HepG2 (cell line): ENCODE measurements around the gene ZNF865. TPM values are rescaled to one million over a fixed set of nuclear protein-coding genes. Genes with fewer than 3 reads are reported as not detected.

Experiments used
- ATAC-seq: fragments of 200-7000 bp; cut with Tn5 transposase; 3 replicates; pipeline ENCODE4 v1.9.1; 2020; ENCODE audit warnings: mild to moderate bottlenecking, moderate library complexity
- BruUV-seq: library from RNA; stranded (reverse); fragments of 400-500 nt; replicated peaks from 2 replicates; lab custom pipeline; 2021; lab: Mats Ljungman, UMichigan
- CTCF ChIA-PET: fragments of 300-600 bp; formaldehyde crosslinking; extraction: SDS; loops from one replicate; lab custom pipeline; 2021; ENCODE audit warnings: low total read pairs, inconsistent platforms, low intra/inter-chr PET ratio; lab: Yijun Ruan, JAX
- POLR2A ChIA-PET: fragments of 350-600 bp; sonication (Branson Sonifier 250); formaldehyde crosslinking; loops from one replicate; lab custom pipeline; 2020; ENCODE audit warnings: antibody characterized with exemption, inconsistent platforms; lab: Yijun Ruan, JAX
- DNase-seq: peaks from one replicate; pipeline ENCODE4 v3.0.0-alpha.2; 2015; ENCODE audit warnings: low spot score
- FAIRE-seq: peaks from 3 replicates; lab custom pipeline; 2011; peaks lifted over from hg19 to GRCh38; lab: Jason Lieb, UNC
- H2AFZ ChIP-seq: one replicate; pipeline ENCODE4 v1.6.1; 2011; ENCODE audit warnings: low read length, inconsistent platforms
- H3K27ac ChIP-seq: fragments of 300-600 bp; 3 replicates; pipeline ENCODE4 v1.8.0; 2011; ENCODE audit warnings: mixed run types, mild to moderate bottlenecking, mixed read lengths, low read length, inconsistent platforms; ENCODE audit not compliant: insufficient read depth; ENCODE audit errors: extremely low read length
- H3K27me3 ChIP-seq, 2 experiments: fragments of 200-600 bp in 1 of 2; 2 replicates in 1 of 2; 3 replicates in 1 of 2; pipeline versions ENCODE4 v1.6.0 to v1.8.0; 2011; ENCODE audit warnings: low read length in 2 of 2, mild to moderate bottlenecking in 2 of 2, moderate library complexity in 2 of 2, inconsistent platforms in 1 of 2; ENCODE audit not compliant: insufficient read depth in 2 of 2, control insufficient read depth in 1 of 2
- H3K36me3 ChIP-seq, 2 experiments: fragments of 200-600 bp in 1 of 2; replicated peaks in 1 of 2; 2 replicates in 1 of 2; 3 replicates in 1 of 2; pipeline versions ENCODE4 v1.5.1 to v1.8.0; 2011; ENCODE audit warnings: low read length in 2 of 2, inconsistent platforms in 1 of 2; ENCODE audit not compliant: insufficient read depth in 2 of 2, control insufficient read depth in 1 of 2
- H3K4me1 ChIP-seq: 2 replicates; pipeline ENCODE4 v1.5.1; 2012; ENCODE audit warnings: low read length, inconsistent platforms; ENCODE audit not compliant: insufficient read depth
- H3K4me2 ChIP-seq: 2 replicates; pipeline ENCODE4 v1.6.0; 2011; ENCODE audit warnings: low read depth, low read length, inconsistent platforms
- H3K4me3 ChIP-seq, 3 experiments: fragments of 200-600 bp in 1 of 3; sonication (generic), shearing (Covaris generic) in 1 of 3; replicated peaks in 1 of 3; 2 replicates each; pipeline ENCODE4 v1.5.1; 2011 to 2016; ENCODE audit warnings: low read length in 3 of 3, inconsistent platforms in 2 of 3, low read depth in 2 of 3, mild to moderate bottlenecking in 2 of 3, control low read depth in 1 of 3, mixed read lengths in 1 of 3; ENCODE audit not compliant: insufficient read depth in 1 of 3
- H3K79me2 ChIP-seq: one replicate; pipeline ENCODE4 v1.6.1; 2011; ENCODE audit warnings: low read length, inconsistent platforms; ENCODE audit not compliant: insufficient read depth
- H3K9ac ChIP-seq: 2 replicates; pipeline ENCODE4 v1.6.0; 2011; ENCODE audit warnings: mild to moderate bottlenecking, low read depth, low read length, inconsistent platforms; ENCODE audit not compliant: insufficient read depth
- H3K9me3 ChIP-seq: 2 replicates; pipeline ENCODE4 v1.5.1; 2012; ENCODE audit warnings: mild to moderate bottlenecking, low read length
- H4K20me1 ChIP-seq: 2 replicates; pipeline ENCODE4 v1.6.0; 2011; ENCODE audit warnings: inconsistent platforms, mild to moderate bottlenecking, low read length, moderate library complexity; ENCODE audit not compliant: insufficient read depth
- ATF3 ChIP-seq: sonication (generic); formaldehyde crosslinking; IDR thresholded peaks from 2 replicates; pipeline ENCODE4 v1.4.0; 2020; ENCODE audit warnings: missing genetic modification reagents
- MAFK ChIP-seq, 2 experiments: IDR thresholded peaks in 1 of 2; conservative IDR thresholded peaks in 1 of 2; 2 replicates each; pipeline ENCODE4 v1.6.1; 2011; ENCODE audit warnings: improper control_type of control experiment in 2 of 2, low read length in 2 of 2
- NFYC ChIP-seq: IDR thresholded peaks from 2 replicates; pipeline ENCODE4 v1.6.1; 2016; ENCODE audit warnings: missing genetic modification reagents, missing compliant biosample characterization
- SIX4 ChIP-seq: sonication (generic); formaldehyde crosslinking; IDR thresholded peaks from 2 replicates; pipeline ENCODE4 v1.4.0; 2020; ENCODE audit warnings: missing genetic modification reagents
- ZBTB7A ChIP-seq: sonication (generic); formaldehyde crosslinking; IDR thresholded peaks from 2 replicates; pipeline ENCODE4 v1.8.0; 2022; ENCODE audit warnings: mild to moderate bottlenecking, missing genetic modification reagents
- ZNF230 ChIP-seq: sonication (generic); formaldehyde crosslinking; IDR thresholded peaks from 2 replicates; pipeline ENCODE4 v1.4.0; 2020; ENCODE audit warnings: mild to moderate bottlenecking, missing genetic modification reagents
- ZNF276 ChIP-seq: sonication (generic); formaldehyde crosslinking; IDR thresholded peaks from 2 replicates; pipeline ENCODE4 v1.4.0; 2020; ENCODE audit warnings: mild to moderate bottlenecking, low read depth, missing genetic modification reagents
- WGBS: methylation state at CpG from one replicate; pipeline ENCODE4 v1.1.6; 2017; ENCODE audit warnings: low lambda C conversion rate; 5-methylcytosine and 5-hydroxymethylcytosine counted together
- in situ Hi-C: cut with HindIII; loops from 2 replicates; pipeline ENCODE4 v1.10.0; 2017; ENCODE audit warnings: low pct_unique_long_range_greater_than_20kb; ENCODE audit not compliant: extremely low pct_ligation_motif_present
- intact Hi-C: fragments of 100-400 bp; cut with micrococcal nuclease; formaldehyde crosslinking; loops from one replicate; pipeline ENCODE4 v1.10.0; 2022; ENCODE audit not compliant: unreplicated experiment
- polyA plus RNA-seq, 8 experiments: library from polyadenylated mRNA; depleted of rRNA in 3 of 8; stranded (reverse) in 7 of 8; unstranded in 1 of 8; fragments of >200 nt; fragmentation: Illumina TruSeq in 4 of 8; extraction: Trizol in 4 of 8; gene quantifications; 2 replicates each; pipeline versions ENCODE4 v1.2.1 to v1.2.3, GENCODE V29; 2011 to 2016; ENCODE audit warnings: low read depth in 4 of 8, missing spikeins in 1 of 8, mixed read lengths in 1 of 8; ENCODE audit not compliant: insufficient read depth in 1 of 8
- total RNA-seq, 5 experiments: library from RNA; depleted of rRNA; stranded (reverse); fragments of >200 nt; fragmentation: Illumina TruSeq; extraction: Trizol; gene quantifications; 2 replicates each; pipeline ENCODE4 v1.2.3, GENCODE V29; 2016; ENCODE audit warnings: low read depth in 1 of 5

ZNF865 gene
- total and polyA plus RNA-seq, 2 of the 13 experiments (the other 11 are each of a cell fraction or from before 2014, with no cell fraction given): 0.93 to 1.0 TPM

- POLR2A ChIA-PET: no interaction called here
- Histone ChIP-seq H3K27ac (no peak overlapping the region), H3K9me3 (no peaks in the 10 kb centered on the region), H3K4me2 (no peak overlapping the region), H3K4me3 (no peak overlapping the region), H3K36me3 (peaks cover 5 to 14% of the 10 kb centered on the region in 2 experiments; a peak in 4 of 5 replicates), H3K9ac (no peak overlapping the region), H3K4me1 (peaks cover 9% of the 10 kb centered on the region; the same call in 1 of the 2 replicates), H3K79me2 (no peaks in the 10 kb centered on the region), H3K27me3 (no peaks in the 10 kb centered on the region; a peak in 1 of 5 replicates), H2AFZ (no peak overlapping the region), H4K20me1 (no peaks in the 10 kb centered on the region)
- DNase-seq (no peak), ATAC-seq (no peak), FAIRE-seq (no peak)
- intact Hi-C loops: no loop called here
- no TSS peak for BruUV-seq
- TF ChIP-seq ZBTB7A (CRISPR knock-in tag) (no peak), MAFK (conservative IDR thresholded peaks at IDR 0.05 in 1 of 2, IDR thresholded peaks at IDR 0.05 in 1 of 2; ENCODE audit: low read length in 2 of 2) (no peak), SIX4 (CRISPR knock-in tag) (no peak), ATF3 (CRISPR knock-in tag) (no peak), ZNF276 (CRISPR knock-in tag) (no peak), ZNF230 (CRISPR knock-in tag) (no peak), NFYC (CRISPR knock-in tag) (no peak)
- in situ Hi-C loops: no loop called here
- WGBS: 95% methylated on average over 8 of the region's 10 CpGs
- CTCF ChIA-PET: no interaction called here
These were observed 14.8 kb upstream of the ZNF865 start for GRCh38 chr19:55590617-55591016.
